Ishikawa (cell line): ENCODE measurements around the gene ELF3.
A peak's percentile ranks its signal among the peaks of the same experiment; 100 is the strongest.

Source experiments
- CEBPB ChIP-seq: IDR thresholded peaks from 2 replicates; pipeline ENCODE4 v1.6.1; 2012
- CREB1 ChIP-seq: IDR thresholded peaks from 2 replicates; pipeline ENCODE4 v1.6.1; 2012; ENCODE audit warnings: low read depth
- EGR1 ChIP-seq: IDR thresholded peaks from 2 replicates; pipeline ENCODE4 v1.6.1; 2012
- EP300 ChIP-seq: IDR thresholded peaks from 2 replicates; pipeline ENCODE4 v1.6.1; 2012; ENCODE audit warnings: borderline replicate concordance
- FOXM1 ChIP-seq: IDR thresholded peaks from 2 replicates; pipeline ENCODE4 v1.6.1; 2012; ENCODE audit warnings: low read depth, borderline replicate concordance
- MAX ChIP-seq: IDR thresholded peaks from 2 replicates; pipeline ENCODE4 v1.6.1; 2012
- NFIC ChIP-seq: IDR thresholded peaks from 2 replicates; pipeline ENCODE4 v1.6.1; 2012
- RAD21 ChIP-seq: IDR thresholded peaks from 2 replicates; pipeline ENCODE4 v1.6.1; 2012; ENCODE audit warnings: low read depth
- REST ChIP-seq: IDR thresholded peaks from 2 replicates; pipeline ENCODE4 v1.6.1; 2012; ENCODE audit warnings: low read depth, mild to moderate bottlenecking
- TAF1 ChIP-seq: IDR thresholded peaks from 2 replicates; pipeline ENCODE4 v1.6.1; 2012; ENCODE audit warnings: low read depth, mild to moderate bottlenecking
- TCF12 ChIP-seq: IDR thresholded peaks from 2 replicates; pipeline ENCODE4 v1.6.1; 2012; ENCODE audit warnings: low read depth
- TEAD4 ChIP-seq: IDR thresholded peaks from 2 replicates; pipeline ENCODE4 v1.6.1; 2012
- USF1 ChIP-seq: IDR thresholded peaks from 2 replicates; pipeline ENCODE4 v1.6.1; 2012
- YY1 ChIP-seq: IDR thresholded peaks from 2 replicates; pipeline ENCODE4 v1.6.1; 2012; ENCODE audit warnings: low read depth
- ZBTB7A ChIP-seq: IDR thresholded peaks from 2 replicates; pipeline ENCODE4 v1.6.1; 2012; ENCODE audit warnings: low read depth

Gene ELF3

GRCh38 chr1:202014915-202015661, 4.7 kb downstream of the ELF3 start:
- no peak for TF ChIP-seq YY1

GRCh38 chr1:202015662-202015937, 5.2 kb downstream of the ELF3 start:
- TF ChIP-seq NFIC (no peak), EGR1 (no peak), EP300 (no peak), TAF1 (no peak)

GRCh38 chr1:202016022-202016810, 5.8 kb downstream of the ELF3 start:
- TF ChIP-seq TEAD4 (no peak), ZBTB7A (no peak), MAX (no peak), EP300 (no peak), EGR1 (no peak), REST (no peak), YY1 (no peak), CREB1 (no peak), NFIC (no peak), USF1 (no peak), FOXM1 (no peak), RAD21 (no peak), TCF12 (no peak), TAF1 (no peak)

GRCh38 chr1:202016811-202017748, 6.7 kb downstream of the ELF3 start:
- no peak for TF ChIP-seq RAD21
- TF ChIP-seq TAF1 = no peak
- TF ChIP-seq ZBTB7A = no peak
- TF ChIP-seq YY1 = no peak
- TF ChIP-seq NFIC = no peak
- TF ChIP-seq CEBPB = no peak
- no peak for TF ChIP-seq TCF12
- no peak for TF ChIP-seq EP300
- TF ChIP-seq FOXM1 = no peak
- no peak for TF ChIP-seq MAX
- no peak for TF ChIP-seq REST
- no peak for TF ChIP-seq EGR1
- no peak for TF ChIP-seq CREB1
- no peak for TF ChIP-seq USF1
- TF ChIP-seq TEAD4 = no peak

- TF ChIP-seq RAD21 (peak; percentile 3; the same call in 1 of the 2 replicates), EGR1 (no peak), NFIC (0 out of 2 replicates have a peak, but pooled peaks have one; percentile 3), CREB1 (no peak), REST (no peak), ZBTB7A (0 out of 2 replicates have a peak, but pooled peaks have one; percentile 20), EP300 (no peak)
These were observed 7.5 kb downstream of the ELF3 start for GRCh38 chr1:202017749-202018467.
